Smooth muscle cell (in vitro differentiated cells): ENCODE data around the gene MEGF6. TPM values are rescaled to one million over a fixed set of nuclear protein-coding genes. Genes with fewer than 3 reads are reported as not detected.

Source experiments
- DNase-seq: peaks from one replicate; lab custom pipeline; 2025; ENCODE audit not compliant: unreplicated experiment; lab: John Stamatoyannopoulos, UW
- H2AFZ ChIP-seq: fragments of 200-600 bp; sonication (generic); 2 replicates; pipeline ENCODE4 v1.6.0; 2016; ENCODE audit warnings: antibody characterized with exemption, low read depth, mild to moderate bottlenecking
- H3F3A ChIP-seq: fragments of 200-600 bp; sonication (generic); 2 replicates; pipeline ENCODE4 v1.6.0; 2017; ENCODE audit warnings: antibody characterized with exemption, low read depth
- H3K27ac ChIP-seq: fragments of 200-600 bp; sonication (generic); 2 replicates; pipeline ENCODE4 v1.5.1; 2016; ENCODE audit warnings: low read depth, mild to moderate bottlenecking
- H3K27me3 ChIP-seq: fragments of 200-600 bp; sonication (generic); 2 replicates; pipeline ENCODE4 v1.6.1; 2016; ENCODE audit warnings: low read depth, mild to moderate bottlenecking
- H3K36me3 ChIP-seq: fragments of 200-600 bp; sonication (generic); 2 replicates; pipeline ENCODE4 v1.5.1; 2016; ENCODE audit warnings: low read depth
- H3K4me1 ChIP-seq: fragments of 200-600 bp; sonication (generic); 2 replicates; pipeline ENCODE4 v1.5.1; 2016; ENCODE audit warnings: low read depth
- H3K4me2 ChIP-seq: fragments of 200-600 bp; sonication (generic); 2 replicates; pipeline ENCODE4 v1.6.0; 2016; ENCODE audit warnings: mild to moderate bottlenecking
- H3K4me3 ChIP-seq: fragments of 200-600 bp; sonication (generic); 2 replicates; pipeline ENCODE4 v1.5.1; 2016; ENCODE audit warnings: mild to moderate bottlenecking
- H3K79me2 ChIP-seq: fragments of 200-600 bp; sonication (generic); 2 replicates; pipeline ENCODE4 v1.6.0; 2016; ENCODE audit warnings: low read depth, mild to moderate bottlenecking
- H3K9ac ChIP-seq: fragments of 200-600 bp; sonication (generic); 2 replicates; pipeline ENCODE4 v1.6.0; 2016; ENCODE audit warnings: low read depth
- H3K9me3 ChIP-seq: fragments of 200-600 bp; sonication (generic); replicated peaks from 2 replicates; pipeline ENCODE4 v1.5.1; 2016; ENCODE audit warnings: low read depth
- H4K20me1 ChIP-seq: fragments of 200-600 bp; sonication (generic); 2 replicates; pipeline ENCODE4 v1.6.0; 2016; ENCODE audit warnings: low read depth
- CTCF ChIP-seq: fragments of 200-600 bp; sonication (generic); IDR thresholded peaks from 2 replicates; pipeline ENCODE4 v1.5.1; 2017; ENCODE audit warnings: borderline replicate concordance, mild to moderate bottlenecking, antibody characterized with exemption; ENCODE audit not compliant: insufficient read depth, poor library complexity, severe bottlenecking
- WGBS: methylation state at CpG from one replicate; pipeline ENCODE4 v1.1.7; 2016; ENCODE audit warnings: low lambda C conversion rate; 5-methylcytosine and 5-hydroxymethylcytosine counted together
- polyA plus RNA-seq: library from polyadenylated mRNA; unstranded; fragments of >200 nt; fragmentation: Nextera tagmentation; extraction: Ambion mirVana; gene quantifications from 2 replicates; pipeline ENCODE4 v1.2.1, GENCODE V29; 2016
- total RNA-seq: library from RNA; depleted of rRNA; stranded (reverse); fragments of >200 nt; gene quantifications from 2 replicates; pipeline ENCODE4 v1.2.3, GENCODE V29; 2014

MEGF6 gene
- total and polyA plus RNA-seq, 2 experiments from 2014 or later = 6.5 to 12.8 TPM

- Histone ChIP-seq H3K27me3 (no peaks in the 10 kb centered on the region), H3F3A (peaks cover 11% of the 10 kb centered on the region), H3K36me3 (no peaks in the 10 kb centered on the region), H3K9ac (no peak overlapping the region), H3K4me2 (no peak overlapping the region), H3K27ac (no peak overlapping the region), H3K4me1 (peaks cover 8% of the 10 kb centered on the region), H2AFZ (no peak overlapping the region), H4K20me1 (no peaks in the 10 kb centered on the region), H3K79me2 (no peaks in the 10 kb centered on the region), H3K4me3 (no peak overlapping the region), H3K9me3 (no peaks in the 10 kb centered on the region)
- TF ChIP-seq CTCF = no peak
- WGBS = 95% methylated on average over 12 of the region's 12 CpGs
- no peak for DNase-seq
These were observed 154.8 kb downstream of the MEGF6 start for GRCh38 chr1:3456449-3456963.

GRCh38 chr1:3455670-3456448 is 155.4 kb downstream of the MEGF6 start:
- Histone ChIP-seq H2AFZ (no peak overlapping the region), H3K4me1 (peaks cover 5% of the 10 kb centered on the region), H4K20me1 (no peaks in the 10 kb centered on the region), H3F3A (peaks cover 11% of the 10 kb centered on the region), H3K27me3 (no peaks in the 10 kb centered on the region), H3K4me3 (peak overlapping the region; percentile 65), H3K9ac (no peak overlapping the region), H3K36me3 (no peaks in the 10 kb centered on the region), H3K79me2 (no peaks in the 10 kb centered on the region), H3K27ac (no peak overlapping the region), H3K9me3 (no peaks in the 10 kb centered on the region), H3K4me2 (no peak overlapping the region)
- no peak for TF ChIP-seq CTCF
- WGBS = 96% methylated on average over 18 of the region's 18 CpGs
- no peak for DNase-seq

GRCh38 chr1:3454811-3455618 is 156.3 kb downstream of the MEGF6 start:
- H3K27ac ChIP-seq = no peak overlapping the region
- H3K27me3 ChIP-seq = no peaks in the 10 kb centered on the region
- H3K4me2 ChIP-seq = peak overlapping the region; percentile 97
- no peaks in the 10 kb centered on the region for H3K9me3 ChIP-seq
- no peaks in the 10 kb centered on the region for H3K36me3 ChIP-seq
- peaks cover 4% of the 10 kb centered on the region for H3K4me1 ChIP-seq
- peaks cover 11% of the 10 kb centered on the region for H3F3A ChIP-seq
- peak overlapping the region; percentile 65 for H3K4me3 ChIP-seq
- DNase-seq = no peak
- no peak for TF ChIP-seq CTCF
- 19% methylated on average over 14 of the region's 46 CpGs for WGBS
- no peaks in the 10 kb centered on the region for H4K20me1 ChIP-seq
- no peak overlapping the region for H3K9ac ChIP-seq
- peak overlapping the region; percentile 66 for H2AFZ ChIP-seq
- no peaks in the 10 kb centered on the region for H3K79me2 ChIP-seq
